CD4-positive, alpha-beta T cell treated with Interleukin-4 for 4 hours (primary cell): ENCODE measurements around the gene PDE6C.

Source experiments
- DNase-seq: peaks from one replicate; pipeline ENCODE4 v3.0.0-alpha.2; 2020

PDE6C gene

DNA sequence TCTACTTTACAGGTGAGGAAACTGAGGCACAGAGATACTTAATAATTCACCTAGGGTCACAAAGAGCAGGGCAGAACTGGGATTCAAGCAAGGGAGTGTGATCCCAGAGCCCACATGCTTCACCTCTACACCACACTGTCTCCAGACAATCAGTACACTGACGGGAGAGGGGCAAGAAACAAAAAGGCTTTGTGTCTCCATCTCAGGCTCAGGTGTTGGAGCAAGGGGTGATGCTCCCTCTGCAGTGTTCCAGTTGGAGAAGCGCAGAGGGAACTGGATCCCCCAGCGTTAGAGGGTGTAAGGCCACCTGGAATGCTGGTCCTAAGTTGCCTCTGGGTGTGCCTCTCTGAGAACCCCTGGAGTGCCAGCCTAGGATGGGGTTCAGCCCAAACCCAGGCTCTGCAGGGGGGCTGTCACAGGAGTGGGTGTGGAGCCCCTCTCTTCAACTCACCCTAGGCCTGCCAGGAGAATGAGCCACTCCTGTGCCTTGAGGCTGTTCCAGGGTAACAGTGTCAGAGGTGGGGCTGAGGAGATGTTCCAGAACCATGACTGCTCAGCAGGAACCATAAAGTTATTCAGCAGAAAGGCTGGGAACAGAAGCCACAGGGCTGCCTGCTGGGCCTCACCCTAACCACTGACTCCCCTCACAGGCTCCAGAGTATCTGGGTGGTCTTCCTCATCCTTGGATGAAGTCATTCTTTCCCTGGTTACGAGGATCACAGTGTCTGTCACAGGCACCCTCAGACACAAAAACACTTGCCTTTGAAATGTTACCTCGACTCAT is 16.8 kb upstream of the PDE6C start:
- DNase-seq = no peak

- no peak for DNase-seq
Observed at GRCh38 chr10:93596539-93596938, 15.8 kb upstream of the PDE6C start.

- DNase-seq = no peak
Observed at GRCh38 chr10:93597075-93597599, 15.2 kb upstream of the PDE6C start.

DNA sequence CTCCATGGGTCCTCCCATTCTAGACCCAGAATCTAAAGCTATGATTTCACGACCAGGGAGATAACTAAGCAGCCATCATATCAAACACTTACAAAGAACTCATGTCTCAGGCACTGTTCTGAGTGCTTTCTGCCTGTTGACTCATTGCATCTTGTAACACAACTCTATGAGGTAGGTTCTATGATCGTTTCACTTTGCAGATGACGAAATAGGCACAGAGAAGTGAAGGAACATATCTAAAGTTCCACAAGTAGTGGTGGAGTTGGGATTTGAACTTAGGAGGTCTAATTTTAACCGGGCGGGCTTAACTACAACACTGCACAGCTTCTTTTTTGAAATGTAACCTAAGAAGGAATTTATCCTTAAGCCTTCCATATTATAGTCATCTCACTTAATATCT is 14.2 kb upstream of the PDE6C start:
- no peak for DNase-seq

GRCh38 chr10:93599335-93599734 is 13.0 kb upstream of the PDE6C start:
- DNase-seq = no peak

DNA sequence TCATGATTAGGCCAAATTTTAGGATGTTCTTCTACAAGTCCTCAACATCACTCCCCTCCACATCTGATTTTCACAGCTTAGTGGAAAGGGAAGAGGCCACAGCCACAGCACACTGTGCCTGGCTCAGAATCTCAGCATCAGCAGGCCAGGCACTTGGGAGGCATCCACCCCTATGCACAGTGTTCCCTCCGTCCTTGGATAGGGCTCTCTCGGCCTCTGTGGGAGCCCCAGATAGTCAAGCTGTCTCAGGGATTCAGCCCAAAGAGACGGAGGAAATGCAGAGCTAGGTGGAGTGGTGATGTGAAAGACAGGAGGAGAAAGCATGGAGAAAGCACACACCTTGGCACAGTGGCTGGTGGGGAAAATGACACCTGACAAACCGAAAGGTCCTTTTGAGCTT is 12.6 kb upstream of the PDE6C start:
- DNase-seq = no peak

GRCh38 chr10:93600446-93601145 is 11.7 kb upstream of the PDE6C start:
- no peak for DNase-seq

DNA sequence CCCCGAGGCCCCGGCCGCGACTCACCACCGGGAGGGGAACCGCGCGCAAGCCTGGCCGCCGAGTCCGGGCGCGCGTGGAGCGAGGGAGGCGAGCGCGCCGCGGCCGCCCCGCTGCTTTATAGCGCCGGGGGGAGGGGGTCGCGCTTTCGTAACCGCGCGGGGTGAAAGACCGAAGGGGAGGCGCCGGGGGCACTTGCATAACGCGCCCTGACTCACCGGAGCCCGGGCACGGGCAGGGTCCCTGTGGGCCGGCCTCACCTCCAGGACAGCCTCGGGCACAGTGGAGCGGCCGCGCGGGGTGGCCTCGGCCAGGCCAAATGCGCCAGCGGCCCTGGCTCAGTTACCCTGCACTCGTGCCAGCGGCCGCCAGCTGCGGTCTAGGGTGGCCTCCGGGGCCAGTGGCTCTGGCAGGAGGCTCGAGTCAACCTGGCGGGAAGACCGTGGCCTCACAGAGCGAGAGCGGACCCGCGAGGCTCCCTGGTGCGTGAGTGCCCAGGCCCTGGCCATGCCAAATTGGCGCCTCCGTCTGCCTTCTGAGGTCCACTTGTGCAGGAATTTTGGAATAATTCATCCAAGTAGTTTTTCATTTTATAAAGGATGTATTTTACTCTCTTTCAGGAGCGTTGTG is 11.1 kb upstream of the PDE6C start, which contains the start of gene RBP4:
Gene RBP4 (minus strand): TSS at position 90 of the 628 bp plus-strand sequence. CDS start 207 bp downstream, outside the sequence.
- DNase-seq = no peak

DNA sequence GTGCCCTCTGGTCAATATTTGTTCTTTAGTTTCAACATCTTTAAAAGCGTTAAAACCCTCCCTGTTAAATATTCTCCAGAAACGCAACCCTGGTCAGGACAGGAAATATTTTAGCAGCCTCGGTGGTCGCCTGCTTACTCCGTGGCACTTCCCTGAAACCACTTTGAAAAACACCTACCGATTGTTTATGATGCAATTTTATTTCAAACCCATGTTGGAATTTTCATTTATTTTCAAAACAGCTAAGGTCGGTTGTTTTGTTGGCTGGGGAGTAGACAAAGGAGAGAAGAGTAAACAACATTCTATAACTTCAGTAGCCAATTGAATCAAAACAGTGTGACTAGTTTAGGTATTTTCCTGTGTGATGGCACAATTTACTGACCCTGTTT is 10.6 kb upstream of the PDE6C start:
- DNase-seq = no peak

GRCh38 chr10:93603023-93603422 is 9.3 kb upstream of the PDE6C start:
- DNase-seq = no peak

DNA sequence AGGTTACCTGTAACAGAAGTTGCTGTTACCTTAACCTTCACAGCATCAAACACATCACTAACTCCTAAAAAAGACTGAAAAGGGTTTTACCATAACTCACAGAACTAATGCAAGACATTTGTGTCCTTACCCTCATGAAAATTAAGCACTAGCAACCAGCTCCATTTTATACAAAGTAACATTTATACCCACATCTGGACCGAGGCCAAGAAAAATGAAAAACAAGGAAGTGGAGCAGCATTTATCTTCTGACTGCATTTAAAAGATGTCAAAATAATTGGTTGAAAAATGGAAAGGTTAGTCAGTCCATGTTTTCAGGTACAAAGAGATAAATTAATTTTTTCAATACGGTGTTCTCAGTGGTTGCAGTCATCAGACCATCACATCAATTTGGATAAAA is 8.2 kb upstream of the PDE6C start:
- no peak for DNase-seq

DNA sequence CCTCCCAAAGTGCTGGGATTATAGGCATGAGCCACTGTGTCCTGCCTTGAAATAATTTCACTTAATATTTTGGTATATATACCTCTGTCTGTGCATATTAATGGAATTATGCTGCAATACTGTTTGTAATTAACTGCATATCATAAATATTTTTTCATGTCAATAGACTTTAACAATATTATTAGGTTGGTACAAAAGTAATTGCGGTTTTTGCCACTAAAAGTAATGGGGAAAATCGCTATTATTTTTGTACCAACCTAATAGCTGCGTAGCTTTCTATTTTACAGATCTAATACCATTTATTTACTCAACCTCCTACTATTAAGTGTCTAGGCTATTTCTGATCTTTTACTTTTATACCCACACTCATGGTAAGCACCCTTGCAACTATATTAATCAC is 3.9 kb upstream of the PDE6C start:
- DNase-seq = no peak

DNA sequence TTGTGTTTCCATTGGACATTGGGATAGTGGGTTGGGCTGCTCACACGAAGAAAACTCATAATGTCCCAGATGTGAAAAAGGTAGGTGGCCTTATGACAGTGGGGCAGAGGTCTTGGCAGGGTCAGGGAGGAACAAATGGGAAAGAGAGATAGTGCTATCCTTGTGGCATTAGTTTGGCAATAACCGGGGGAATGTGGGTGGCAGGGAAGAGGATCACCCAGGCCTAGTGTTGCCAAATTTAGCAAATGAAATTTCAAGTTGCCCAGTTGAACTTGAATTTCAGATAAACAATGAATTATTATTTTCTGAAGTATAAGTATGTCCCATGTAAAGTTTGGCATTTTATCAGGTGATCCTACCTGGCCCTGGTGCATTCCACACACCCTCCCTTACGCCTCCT is 789 bp downstream of the PDE6C start:
- no peak for DNase-seq

- no peak for DNase-seq
Observed at GRCh38 chr10:93614101-93614825, 1.9 kb downstream of the PDE6C start.

GRCh38 chr10:93615576-93616235 is 3.4 kb downstream of the PDE6C start:
- no peak for DNase-seq

DNA sequence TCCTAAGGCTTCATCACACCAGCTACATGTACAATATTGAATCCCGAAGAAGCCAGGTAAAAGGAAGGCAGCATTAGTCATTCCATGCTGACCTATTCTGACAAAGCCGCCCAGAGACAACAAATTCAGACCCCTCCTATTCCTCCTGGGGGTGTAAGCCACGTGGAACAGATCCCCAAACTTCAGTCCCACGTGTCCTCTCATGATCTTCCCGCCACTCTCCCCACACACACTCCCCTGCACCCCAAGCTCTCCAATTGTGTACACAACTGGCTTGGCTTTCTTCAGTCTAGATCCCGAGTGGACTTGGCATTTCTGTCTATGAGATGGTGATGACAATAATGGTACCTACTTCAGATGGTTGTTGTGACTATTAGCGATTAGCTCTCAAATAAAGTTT is 8.6 kb downstream of the PDE6C start:
- DNase-seq = no peak

DNA sequence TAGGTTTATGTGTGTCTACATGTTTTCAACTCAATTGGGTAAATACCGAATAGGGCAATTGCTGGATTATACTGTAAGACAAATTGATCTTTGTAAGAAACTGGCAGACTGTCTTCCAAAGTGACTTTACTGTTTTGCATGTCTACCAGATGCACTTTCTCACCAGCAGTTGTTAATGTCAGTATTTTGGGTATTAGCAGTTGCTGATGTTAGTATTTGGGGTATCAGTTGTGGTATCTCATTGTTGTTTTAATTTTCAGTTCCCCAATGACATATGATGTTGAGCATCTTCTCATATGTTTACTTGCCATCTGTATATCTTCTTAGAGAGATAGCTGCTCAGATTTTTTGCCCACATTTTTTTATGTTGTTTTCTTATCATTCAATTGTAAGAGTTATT is 10.6 kb downstream of the PDE6C start:
- DNase-seq = no peak

DNA sequence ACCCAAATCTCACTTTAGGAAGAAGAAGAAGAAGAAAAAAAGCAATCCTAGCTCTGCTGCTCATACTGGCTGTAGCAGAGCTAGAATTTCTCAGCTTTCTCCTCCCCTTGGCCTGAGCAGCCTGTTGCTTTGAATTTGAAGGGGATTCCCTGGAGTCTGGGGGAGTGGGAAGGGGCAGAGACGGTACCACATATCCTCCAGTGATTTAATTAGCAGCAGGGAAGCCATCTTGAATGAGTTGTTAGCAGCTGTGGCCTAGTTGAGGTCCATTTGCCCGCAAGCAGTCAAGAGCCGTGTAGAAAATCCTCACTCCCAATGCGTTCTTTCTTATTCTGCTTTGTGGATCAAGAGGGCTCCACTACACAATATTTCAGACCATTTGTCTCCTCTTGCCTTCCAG is 16.5 kb downstream of the PDE6C start:
- no peak for DNase-seq

DNA sequence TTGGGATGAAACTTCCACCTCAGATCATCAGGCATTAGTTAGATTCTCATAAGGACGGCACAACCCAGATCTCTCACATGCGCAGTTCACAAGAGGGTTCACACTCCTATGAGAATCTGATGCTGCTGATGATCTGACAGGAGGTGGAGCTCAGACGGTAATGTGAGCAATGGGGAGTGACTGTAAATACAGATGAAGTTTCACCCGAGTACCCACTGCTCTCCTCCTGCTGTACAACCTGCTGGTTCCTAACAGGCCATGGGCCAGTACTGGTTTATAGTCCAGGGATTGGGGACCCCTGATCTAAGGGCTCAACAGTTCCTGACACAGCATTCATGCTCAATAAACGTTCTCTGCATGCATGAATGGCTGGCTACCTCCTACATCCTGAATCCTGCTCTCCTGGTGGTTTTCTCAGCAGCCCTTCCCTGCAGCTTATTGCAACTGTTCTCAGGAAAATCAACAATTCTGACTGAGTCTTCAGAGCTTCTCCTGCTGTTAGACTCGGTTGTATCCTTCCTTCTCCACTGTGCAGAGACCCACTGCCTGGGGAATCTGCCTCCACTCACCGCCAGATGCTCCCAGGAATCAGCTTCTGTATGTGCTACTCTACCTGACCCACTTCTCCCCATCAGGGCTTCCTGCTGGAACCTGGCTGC is 17.4 kb downstream of the PDE6C start:
- no peak for DNase-seq

DNA sequence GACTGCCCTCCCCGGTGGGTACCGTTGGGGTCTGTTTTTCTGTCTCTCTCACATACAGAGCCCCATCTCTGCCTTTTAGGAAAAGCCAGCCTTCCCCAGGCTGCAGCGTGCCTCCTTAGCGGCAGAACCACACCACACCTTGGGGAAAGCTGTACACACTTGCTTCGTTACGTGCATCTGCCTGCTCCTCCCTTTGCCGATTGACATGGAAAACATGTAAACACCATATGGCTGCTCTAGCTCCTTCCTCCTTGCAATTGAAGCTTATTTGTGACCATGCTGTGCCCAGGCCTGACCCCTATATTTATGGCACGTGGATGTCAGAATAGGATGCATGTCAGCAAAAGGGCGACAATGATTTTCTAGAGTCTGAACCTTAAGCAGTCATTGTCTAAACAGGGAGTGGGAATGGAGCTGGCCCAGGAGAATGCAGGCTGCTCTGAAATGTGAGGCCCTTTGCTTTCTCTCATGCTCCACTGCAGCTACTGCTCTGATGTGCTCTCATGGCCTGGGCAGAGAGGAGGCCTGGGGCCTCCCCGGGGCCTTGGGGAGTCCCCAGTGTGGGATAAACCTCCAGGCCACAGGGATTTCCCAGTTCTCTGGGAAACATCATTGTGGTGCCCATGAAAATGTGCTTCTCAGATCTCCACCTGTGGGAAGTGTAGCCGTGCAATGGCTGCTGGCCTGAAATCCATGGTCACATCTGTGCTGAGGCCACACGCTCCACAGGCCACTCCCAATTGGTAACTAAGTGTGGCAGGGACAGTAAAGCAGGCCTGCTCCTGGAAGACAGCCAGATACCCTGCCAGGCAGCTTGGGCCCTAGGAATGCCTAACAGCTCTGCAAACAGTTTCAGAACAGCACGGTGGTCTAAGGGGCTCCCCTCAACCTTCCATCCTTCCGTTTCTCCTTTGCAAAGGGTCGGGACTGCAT is 18.6 kb downstream of the PDE6C start:
- no peak for DNase-seq

GRCh38 chr10:93639791-93640190 is 27.5 kb downstream of the PDE6C start:
- no peak for DNase-seq
